ENCODE data around the gene TUBB4B. TPM values are rescaled to one million over a fixed set of nuclear protein-coding genes. Genes with fewer than 3 reads are reported as not detected.

TUBB4B gene
- total and polyA plus RNA-seq, 2 of the 4 experiments (the other 2 are of a cell fraction) = 237 to 529 TPM

DNA sequence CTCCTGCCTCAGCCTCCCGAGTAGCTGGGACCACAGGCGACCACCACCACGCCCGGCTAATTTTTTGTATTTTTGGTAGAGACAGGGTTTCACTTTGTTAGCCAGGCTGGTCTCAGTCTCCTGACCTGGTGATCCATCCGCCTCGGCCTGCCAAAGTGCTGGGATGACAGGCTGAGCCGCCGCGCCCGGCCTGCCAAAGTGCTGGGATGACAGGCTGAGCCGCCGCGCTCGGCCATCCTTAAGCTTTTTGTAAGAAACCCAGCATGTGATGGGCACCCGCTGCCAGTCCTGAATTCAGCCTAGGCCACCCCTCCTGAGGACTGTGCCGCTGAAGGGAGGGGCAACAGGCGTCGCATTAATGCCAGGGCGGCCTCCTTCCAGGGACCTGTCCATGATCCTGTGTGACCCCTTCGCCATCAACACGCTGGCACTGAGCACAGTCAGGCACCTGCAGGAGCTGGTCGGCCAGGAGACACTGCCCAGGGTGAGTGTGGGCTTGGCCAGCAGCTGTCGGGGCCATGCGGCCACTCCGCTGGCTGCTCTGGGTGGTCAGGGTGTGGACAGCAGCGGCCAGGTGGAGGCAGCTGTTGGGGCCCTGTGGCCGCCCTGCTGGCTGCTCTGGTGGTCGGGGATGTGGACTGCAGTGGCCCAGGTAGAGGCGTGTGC is 24.5 kb downstream of the TUBB4B start:
- H3K4ac ChIP-seq (ENCODE audit: low read depth, low read length) = no peak overlapping the region
- DNase-seq (no peak), ATAC-seq (ENCODE audit: low read depth) (no peak)
- H2BK120ac ChIP-seq (ENCODE audit: low read depth, low read length) = no peak overlapping the region
- no peak overlapping the region for H3K4me3 ChIP-seq (ENCODE audit: insufficient read depth, low read depth, low read length)
- WGBS, 2 experiments (ENCODE audit: extremely low coverage in 2 of 2, insufficient read length in 1 of 2) = 99% methylated on average over 12 of the region's 29 CpGs; no CpG with 5 or more reads in 1 of the 2 experiments
- H3K9me3 ChIP-seq (ENCODE audit: control insufficient read depth, insufficient read depth, low read length) = no peaks in the 10 kb centered on the region
- H3K27me3 ChIP-seq (ENCODE audit: control insufficient read depth, insufficient read depth, low read length) = no peaks in the 10 kb centered on the region
- H3K79me1 ChIP-seq (ENCODE audit: low read depth in 1 of 2, low read length in 2 of 2) = peaks cover 13 to 48% of the 10 kb centered on the region in 2 experiments; a peak in 3 of 4 replicates
- dilution Hi-C loops (cut with HindIII; ENCODE audit: low sequenced_read_pairs, unreplicated experiment) = no loop called here
- in situ Hi-C loops (cut with MboI; ENCODE audit: low sequenced_read_pairs) = no loop called here
- H3K36me3 ChIP-seq (ENCODE audit: control insufficient read depth, insufficient read depth, low read length) = peaks cover 51% of the 10 kb centered on the region
- no peak overlapping the region for H2BK15ac ChIP-seq (ENCODE audit: low read depth, low read length)
- BruUV-seq (replicated peaks) = no TSS peak
- H4K8ac ChIP-seq (ENCODE audit: low read depth in 2 of 2, low read length in 2 of 2) = no peak overlapping the region
- H3K14ac ChIP-seq (replicated peaks; ENCODE audit: low read depth, low read length) = no peak overlapping the region
- H3K27ac ChIP-seq (ENCODE audit: insufficient read depth, low read length) = no peak overlapping the region
- H3K4me1 ChIP-seq (ENCODE audit: control insufficient read depth, insufficient read depth, low read length) = peaks cover 12% of the 10 kb centered on the region
- no peak overlapping the region for H2BK5ac ChIP-seq (ENCODE audit: low read depth, low read length, poor library complexity, severe bottlenecking)
- no peak for TF ChIP-seq POLR2A (IDR thresholded peaks at IDR 0.05; ENCODE audit: low read depth, low read length)
- no peak for TF ChIP-seq MAFK (IDR thresholded peaks at IDR 0.05; ENCODE audit: low read depth, low read length)
- no peak for TF ChIP-seq SMC3 (IDR thresholded peaks at IDR 0.05; ENCODE audit: low read depth, low read length)
- no peak for TF ChIP-seq BHLHE40 (IDR thresholded peaks at IDR 0.05; ENCODE audit: low read depth, low read length)
- no peak for TF ChIP-seq MAZ (IDR thresholded peaks at IDR 0.05; ENCODE audit: borderline replicate concordance, low read depth, low read length)
- no peak for TF ChIP-seq RAD21 (IDR thresholded peaks at IDR 0.05; ENCODE audit: low read length)
- no peak for TF ChIP-seq NFE2L2 (IDR thresholded peaks at IDR 0.05; ENCODE audit: low read depth, low read length)
- TF ChIP-seq MXI1 (IDR thresholded peaks at IDR 0.05; ENCODE audit: borderline replicate concordance, low read depth, low read length) = no peak
- TF ChIP-seq, protein P1, sequence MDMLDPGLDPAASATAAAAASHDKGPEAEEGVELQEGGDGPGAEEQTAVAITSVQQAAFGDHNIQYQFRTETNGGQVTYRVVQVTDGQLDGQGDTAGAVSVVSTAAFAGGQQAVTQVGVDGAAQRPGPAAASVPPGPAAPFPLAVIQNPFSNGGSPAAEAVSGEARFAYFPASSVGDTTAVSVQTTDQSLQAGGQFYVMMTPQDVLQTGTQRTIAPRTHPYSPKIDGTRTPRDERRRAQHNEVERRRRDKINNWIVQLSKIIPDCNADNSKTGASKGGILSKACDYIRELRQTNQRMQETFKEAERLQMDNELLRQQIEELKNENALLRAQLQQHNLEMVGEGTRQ (IDR thresholded peaks at IDR 0.05; ENCODE audit: low read depth, low read length) = no peak
- no peak for TF ChIP-seq CHD1 (IDR thresholded peaks at IDR 0.05; ENCODE audit: low read depth, low read length)
- TF ChIP-seq CTCF (conservative IDR thresholded peaks at IDR 0.05; ENCODE audit: low read depth, low read length) = no peak
- no peak overlapping the region for H2BK20ac ChIP-seq (ENCODE audit: low read depth, low read length)
- H2AK9ac ChIP-seq (replicated peaks; ENCODE audit: low read depth, low read length, poor library complexity) = no peak overlapping the region
- no peak overlapping the region for H4K5ac ChIP-seq (ENCODE audit: low read depth, low read length)
- H3K9me1 ChIP-seq (ENCODE audit: insufficient read depth, low read length) = peaks cover 14% of the 10 kb centered on the region
- H4K91ac ChIP-seq (ENCODE audit: insufficient read depth, low read depth, low read length) = no peak overlapping the region
- H2AFZ ChIP-seq (replicated peaks; ENCODE audit: low read length, poor library complexity) = no peak overlapping the region
- ChIA-PET CTCF (no interaction called here), POLR2A (ENCODE audit: unreplicated experiment) (interaction anchor here (0.6 kb wide), 1 partner anchor 19 kb away, joined by 7 read pairs; no protein-coding TSS in a partner anchor)
- intact Hi-C loops (cut with micrococcal nuclease) = no loop called here
- no peak overlapping the region for H3K4me2 ChIP-seq (ENCODE audit: low read depth, low read length)
- peaks cover 24% of the 10 kb centered on the region for H4K20me1 ChIP-seq (ENCODE audit: insufficient read depth, low read length)
- no peak overlapping the region for H2AK5ac ChIP-seq (ENCODE audit: low read depth, low read length)
- no peak overlapping the region for H3K9ac ChIP-seq (ENCODE audit: low read depth, low read length)
- H3K18ac ChIP-seq (ENCODE audit: low read depth, low read length) = no peak overlapping the region
- no peak overlapping the region for H3K23ac ChIP-seq (ENCODE audit: low read depth, low read length)
- H3K56ac ChIP-seq (ENCODE audit: extremely low read depth, insufficient read depth, low read length) = no peak overlapping the region

All from IMR-90 (cell line).